Hepatocyte (in vitro differentiated cells): ENCODE results near the gene BORCS6. TPM values are rescaled to one million over a fixed set of nuclear protein-coding genes. Genes with fewer than 3 reads are reported as not detected.

Experiments
- DNase-seq: peaks from one replicate; pipeline ENCODE4 v3.0.0-alpha.2; 2016; ENCODE audit warnings: low spot score
- H2AFZ ChIP-seq: fragments of 200-600 bp; sonication (generic); 2 replicates; pipeline ENCODE4 v1.6.0; 2016; ENCODE audit warnings: antibody characterized with exemption, mild to moderate bottlenecking
- H3K27ac ChIP-seq: fragments of 200-600 bp; sonication (generic); 2 replicates; pipeline ENCODE4 v1.5.1; 2016; ENCODE audit warnings: mild to moderate bottlenecking
- H3K27me3 ChIP-seq: fragments of 200-600 bp; sonication (generic); 2 replicates; pipeline ENCODE4 v1.6.1; 2016
- H3K36me3 ChIP-seq: fragments of 200-600 bp; sonication (generic); replicated peaks from 2 replicates; pipeline ENCODE4 v1.5.1; 2016; ENCODE audit warnings: low read depth; ENCODE audit not compliant: insufficient read depth
- H3K4me1 ChIP-seq: fragments of 200-600 bp; sonication (generic); 2 replicates; pipeline ENCODE4 v1.5.1; 2016; ENCODE audit warnings: mild to moderate bottlenecking, moderate library complexity; ENCODE audit not compliant: insufficient read depth
- H3K4me2 ChIP-seq: fragments of 200-600 bp; sonication (generic); 2 replicates; pipeline ENCODE4 v1.6.0; 2016
- H3K4me3 ChIP-seq: fragments of 200-600 bp; sonication (generic); 2 replicates; pipeline ENCODE4 v1.5.1; 2016; ENCODE audit warnings: mild to moderate bottlenecking
- H3K79me2 ChIP-seq: fragments of 200-600 bp; sonication (generic); 2 replicates; pipeline ENCODE4 v1.6.0; 2017; ENCODE audit warnings: mild to moderate bottlenecking
- H3K9me2 ChIP-seq: fragments of 200-600 bp; sonication (generic); replicated peaks from 2 replicates; pipeline ENCODE4 v1.6.0; 2017; ENCODE audit warnings: mild to moderate bottlenecking; ENCODE audit not compliant: insufficient read depth
- H3K9me3 ChIP-seq: fragments of 200-600 bp; sonication (generic); 2 replicates; pipeline ENCODE4 v1.5.1; 2016; ENCODE audit warnings: low read depth, mild to moderate bottlenecking
- H4K20me1 ChIP-seq: fragments of 200-600 bp; sonication (generic); 2 replicates; pipeline ENCODE4 v1.6.0; 2016; ENCODE audit warnings: mild to moderate bottlenecking; ENCODE audit not compliant: insufficient read depth, poor library complexity, severe bottlenecking
- EZH2 ChIP-seq: fragments of 200-600 bp; sonication (generic); IDR thresholded peaks from 2 replicates; pipeline ENCODE4 v1.6.1; 2016; ENCODE audit warnings: antibody characterized with exemption, mild to moderate bottlenecking, borderline replicate concordance
- EZH2phosphoT487 ChIP-seq: fragments of 200-600 bp; sonication (generic); IDR thresholded peaks from one replicate; pipeline ENCODE4 v1.6.1; 2018; ENCODE audit warnings: antibody characterized with exemption, mild to moderate bottlenecking, low read depth, moderate library complexity; ENCODE audit not compliant: unreplicated experiment, severe bottlenecking
- WGBS: methylation state at CpG from one replicate; pipeline ENCODE4 v1.1.6; 2016; ENCODE audit warnings: low lambda C conversion rate; ENCODE audit errors: missing lambda C conversion rate; 5-methylcytosine and 5-hydroxymethylcytosine counted together
- polyA plus RNA-seq: library from polyadenylated mRNA; unstranded; fragments of >200 nt; fragmentation: Nextera tagmentation; extraction: Ambion mirVana; gene quantifications from 2 replicates; pipeline ENCODE4 v1.2.1, GENCODE V29; 2016
- total RNA-seq: library from RNA; depleted of rRNA; stranded (reverse); fragments of >200 nt; gene quantifications from 2 replicates; pipeline ENCODE4 v1.2.3, GENCODE V29; 2014
- TF ChIP-seq, protein P1 (sequence below): fragments of 200-600 bp; sonication (generic); IDR thresholded peaks from 2 replicates; pipeline ENCODE4 v1.5.1; 2016; ENCODE audit warnings: antibody characterized with exemption, mild to moderate bottlenecking; ENCODE audit not compliant: poor library complexity

The BORCS6 gene
- total and polyA plus RNA-seq, 2 experiments from 2014 or later = 9.4 to 10.2 TPM

DNA sequence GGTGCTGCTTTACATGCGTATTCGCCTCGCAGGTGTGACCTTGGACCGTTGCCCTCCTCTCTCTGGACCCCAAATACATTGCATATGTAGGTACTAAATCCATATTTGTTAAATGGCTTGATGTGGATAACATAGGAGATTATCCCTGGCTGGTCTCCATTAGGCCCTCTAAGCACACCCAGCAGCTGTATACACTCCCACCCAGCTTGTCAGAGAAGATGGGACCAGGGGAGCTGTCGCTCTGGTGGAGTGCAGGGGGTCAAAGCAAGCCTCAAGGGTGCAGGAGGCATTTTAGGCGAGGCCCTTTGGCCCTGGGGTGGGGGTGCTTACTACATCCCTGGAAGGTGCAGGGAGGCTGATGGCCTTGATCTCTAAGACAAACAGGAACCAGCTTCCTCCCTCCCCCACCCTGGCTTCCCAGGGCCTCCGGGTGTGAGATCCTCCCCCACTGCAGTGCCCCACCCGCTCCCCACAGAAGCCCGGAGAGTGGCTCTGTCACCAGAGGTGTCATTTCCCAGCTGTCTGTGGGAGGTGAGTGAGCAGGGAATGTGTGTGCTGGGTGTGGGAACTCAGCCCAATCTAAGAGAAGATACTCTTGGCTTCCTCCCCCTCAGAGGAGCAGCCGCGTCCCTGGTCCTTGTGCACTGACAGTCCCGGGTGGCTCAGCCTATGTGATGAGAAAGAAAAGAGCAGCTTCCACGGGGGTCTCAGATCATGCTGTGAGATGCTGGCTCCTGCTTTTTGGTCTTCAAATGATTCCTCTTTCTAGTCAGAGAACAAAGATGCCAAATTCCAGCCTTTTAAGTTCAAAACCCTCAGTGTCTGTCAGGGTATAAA lies 25.8 kb downstream of the BORCS6 start:
- no peak overlapping the region for H3K4me3 ChIP-seq
- peaks cover 5% of the 10 kb centered on the region for H4K20me1 ChIP-seq
- peak overlapping the region; percentile 100 for H3K27ac ChIP-seq
- no peaks in the 10 kb centered on the region for H3K36me3 ChIP-seq
- WGBS = 42% methylated on average over 10 of the region's 13 CpGs
- H3K4me2 ChIP-seq = peak overlapping the region; percentile 97
- H3K9me3 ChIP-seq = no peaks in the 10 kb centered on the region
- no peaks in the 10 kb centered on the region for H3K9me2 ChIP-seq
- H3K79me2 ChIP-seq = peaks cover 27% of the 10 kb centered on the region
- H3K27me3 ChIP-seq = no peaks in the 10 kb centered on the region
- H3K4me1 ChIP-seq = peaks cover 25% of the 10 kb centered on the region
- TF ChIP-seq, protein P1, sequence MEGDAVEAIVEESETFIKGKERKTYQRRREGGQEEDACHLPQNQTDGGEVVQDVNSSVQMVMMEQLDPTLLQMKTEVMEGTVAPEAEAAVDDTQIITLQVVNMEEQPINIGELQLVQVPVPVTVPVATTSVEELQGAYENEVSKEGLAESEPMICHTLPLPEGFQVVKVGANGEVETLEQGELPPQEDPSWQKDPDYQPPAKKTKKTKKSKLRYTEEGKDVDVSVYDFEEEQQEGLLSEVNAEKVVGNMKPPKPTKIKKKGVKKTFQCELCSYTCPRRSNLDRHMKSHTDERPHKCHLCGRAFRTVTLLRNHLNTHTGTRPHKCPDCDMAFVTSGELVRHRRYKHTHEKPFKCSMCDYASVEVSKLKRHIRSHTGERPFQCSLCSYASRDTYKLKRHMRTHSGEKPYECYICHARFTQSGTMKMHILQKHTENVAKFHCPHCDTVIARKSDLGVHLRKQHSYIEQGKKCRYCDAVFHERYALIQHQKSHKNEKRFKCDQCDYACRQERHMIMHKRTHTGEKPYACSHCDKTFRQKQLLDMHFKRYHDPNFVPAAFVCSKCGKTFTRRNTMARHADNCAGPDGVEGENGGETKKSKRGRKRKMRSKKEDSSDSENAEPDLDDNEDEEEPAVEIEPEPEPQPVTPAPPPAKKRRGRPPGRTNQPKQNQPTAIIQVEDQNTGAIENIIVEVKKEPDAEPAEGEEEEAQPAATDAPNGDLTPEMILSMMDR = no peak
- TF ChIP-seq EZH2 = no peak
- no peak for TF ChIP-seq EZH2phosphoT487
- peak overlapping the region; percentile 95 for H2AFZ ChIP-seq
- DNase-seq = peak; percentile 75

DNA sequence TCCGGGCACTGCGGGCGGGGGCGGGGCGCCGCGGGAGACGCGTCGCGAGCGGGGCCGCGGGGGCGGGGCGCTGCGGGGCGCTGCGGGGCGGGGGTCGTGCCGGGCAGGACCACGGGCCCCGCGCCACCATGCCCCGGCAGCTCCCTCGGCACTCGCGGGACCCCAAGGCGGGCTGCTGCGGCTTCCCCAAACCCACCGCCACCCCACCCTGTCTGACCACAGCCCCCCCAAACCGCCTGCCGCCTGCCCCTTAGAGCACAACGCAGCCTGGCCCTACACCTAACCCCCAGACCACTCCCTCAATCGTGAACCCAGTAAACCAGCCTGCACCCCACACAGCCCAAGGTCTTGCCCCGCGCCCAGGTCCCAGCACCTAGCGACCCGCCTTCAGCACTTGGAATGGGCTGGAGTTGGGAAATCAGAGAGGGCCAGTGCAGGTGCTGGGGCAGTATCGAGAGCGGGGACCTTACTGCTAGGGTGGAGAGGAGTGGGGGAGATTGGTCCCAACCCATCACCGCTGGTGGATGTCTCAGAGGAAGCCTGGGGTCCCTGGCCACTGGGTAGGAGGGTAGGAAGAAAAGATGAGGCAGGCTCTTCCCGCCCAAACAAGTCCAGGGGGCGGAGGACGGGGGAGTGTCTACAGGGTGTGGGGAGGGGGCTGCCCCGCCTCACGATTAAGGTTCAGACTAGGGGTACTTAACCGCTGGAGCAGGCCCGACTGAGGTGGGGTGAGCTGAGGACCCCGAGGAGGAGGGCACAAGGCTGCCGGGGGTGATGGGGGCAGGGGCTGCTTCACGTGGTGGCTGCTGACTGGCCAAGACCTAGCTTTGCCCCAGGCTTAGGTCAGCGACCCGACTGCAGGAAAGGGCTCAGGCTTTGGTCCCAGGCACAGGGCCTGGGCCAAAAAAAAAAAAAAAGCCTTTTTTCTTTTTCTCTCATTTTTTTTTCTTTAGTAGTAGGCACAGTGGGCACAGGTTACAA lies 26.7 kb downstream of the BORCS6 start:
- Histone ChIP-seq H3K4me2 (peak overlapping the region; percentile 97), H3K36me3 (no peaks in the 10 kb centered on the region), H3K27me3 (no peaks in the 10 kb centered on the region), H3K4me1 (peaks cover 25% of the 10 kb centered on the region), H3K4me3 (peak overlapping the region; percentile 54), H2AFZ (peak overlapping the region; percentile 95), H3K9me3 (no peaks in the 10 kb centered on the region), H3K9me2 (no peaks in the 10 kb centered on the region), H3K79me2 (peaks cover 27% of the 10 kb centered on the region), H4K20me1 (peaks cover 5% of the 10 kb centered on the region), H3K27ac (peak overlapping the region; percentile 100)
- TF ChIP-seq EZH2phosphoT487 (no peak), EZH2 (no peak)
- TF ChIP-seq, protein P1 = no peak
- DNase-seq = peak; percentile 39
- 5% methylated on average over 11 of the region's 55 CpGs for WGBS

DNA sequence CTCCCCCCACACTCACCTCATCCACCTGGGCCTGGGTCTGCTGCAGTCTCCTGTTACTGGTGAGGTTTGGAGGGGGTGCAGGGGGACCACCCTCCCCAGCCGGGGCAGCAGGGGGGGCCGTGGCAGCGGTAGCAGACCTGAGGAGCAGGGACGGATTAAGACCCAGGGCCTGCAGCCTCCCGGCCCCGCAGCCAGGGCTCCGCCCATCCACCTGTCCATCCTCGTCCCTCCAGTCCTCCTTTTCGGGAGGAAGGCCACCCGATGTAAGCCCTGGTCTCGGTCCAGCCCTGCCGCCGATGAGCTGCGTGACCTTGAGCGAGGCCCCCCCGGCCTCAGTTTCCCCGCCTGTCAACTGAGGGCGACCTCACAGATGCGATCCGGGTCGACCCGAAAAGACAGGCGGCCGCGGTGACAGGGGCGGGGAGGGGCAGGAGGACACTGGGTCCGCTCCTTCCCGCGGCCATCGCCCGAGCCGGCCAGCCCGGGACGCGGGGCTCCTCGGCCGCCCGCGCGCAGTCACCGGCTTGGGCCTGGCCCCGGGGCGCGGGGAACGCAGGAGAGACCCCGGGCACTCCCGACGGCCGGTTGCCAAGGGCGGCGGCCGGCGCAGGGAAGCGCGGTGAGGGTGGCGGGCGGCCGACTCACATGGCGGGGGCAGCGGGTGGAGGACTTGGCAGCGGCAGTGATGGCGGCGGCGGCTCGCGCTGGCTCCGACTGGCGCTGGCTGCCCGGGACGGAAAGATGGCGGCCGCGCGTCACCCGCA lies 27.6 kb downstream of the BORCS6 start, which contains the start of gene VAMP2:
TSS of gene VAMP2 (minus strand) at position 716 of the 764 bp plus-strand sequence. CDS start at position 647, 69 bp downstream.
- Histone ChIP-seq H3K36me3 (no peaks in the 10 kb centered on the region), H3K9me3 (no peaks in the 10 kb centered on the region), H3K9me2 (no peaks in the 10 kb centered on the region), H2AFZ (peak within 1 kb of the TSS; percentile 95), H3K27ac (peak within 1 kb of the TSS; percentile 100), H3K4me1 (peaks cover 25% of the 10 kb centered on the region), H3K4me3 (peak within 1 kb of the TSS; percentile 100), H4K20me1 (peaks cover 5% of the 10 kb centered on the region), H3K27me3 (no peaks in the 10 kb centered on the region), H3K4me2 (peak within 1 kb of the TSS; percentile 99), H3K79me2 (peaks cover 27% of the 10 kb centered on the region)
- TF ChIP-seq EZH2 (no peak), EZH2phosphoT487 (no peak)
- TF ChIP-seq, protein P1 = no peak
- DNase-seq = peak; percentile 94
- WGBS = under 1% methylated on average over 41 of the region's 75 CpGs
